HEK293 (cell line): ENCODE measurements around the gene CELSR1.

Experiments
- CTCF ChIA-PET: fragments of 350-600 bp; formaldehyde crosslinking; extraction: SDS; loops from one replicate; lab custom pipeline; 2021; ENCODE audit warnings: antibody characterized with exemption; lab: Yijun Ruan, JAX
- POLR2A ChIA-PET: fragments of 300-600 bp; formaldehyde crosslinking; extraction: SDS; loops from one replicate; lab custom pipeline; 2020; ENCODE audit warnings: antibody characterized with exemption, inconsistent platforms; lab: Yijun Ruan, JAX
- H3K27ac ChIP-seq: fragments of 200-500 bp; sonication (Bioruptor generic); 2 replicates; pipeline ENCODE4 v1.5.1; 2014; ENCODE audit warnings: low read depth, low read length, control low read depth, inconsistent platforms; ENCODE audit errors: extremely low read depth
- H3K36me3 ChIP-seq, 2 experiments: fragments of 200-500 bp in 1 of 2; sonication (Bioruptor generic) in 1 of 2; 1 replicate in 1 of 2; 2 replicates in 1 of 2; pipeline ENCODE4 v1.5.1; 2014 to 2017; ENCODE audit warnings: inconsistent platforms in 2 of 2, low read length in 2 of 2; ENCODE audit not compliant: control insufficient read depth in 2 of 2, insufficient read depth in 1 of 2
- H3K4me1 ChIP-seq: fragments of 200-500 bp; sonication (Bioruptor generic); 2 replicates; pipeline ENCODE4 v1.5.1; 2014; ENCODE audit warnings: mild to moderate bottlenecking, low read length, inconsistent platforms; ENCODE audit not compliant: control insufficient read depth, insufficient read depth
- H3K4me3 ChIP-seq: 2 replicates; pipeline ENCODE4 v1.5.1; 2011; ENCODE audit warnings: low read depth, mild to moderate bottlenecking, control low read depth, low read length, moderate library complexity
- H3K9me3 ChIP-seq: fragments of 200-500 bp; sonication (Bioruptor generic); 2 replicates; pipeline ENCODE4 v1.5.1; 2014; ENCODE audit warnings: low read depth, low read length, inconsistent platforms; ENCODE audit not compliant: control insufficient read depth, insufficient read depth
- EGR2 ChIP-seq: fragments of 450-650 bp; formaldehyde crosslinking; IDR thresholded peaks from 2 replicates; pipeline ENCODE4 v1.5.1; 2016; ENCODE audit warnings: low read depth, missing biosample characterization, missing genetic modification characterization
- IKZF3 ChIP-seq: fragments of 450-650 bp; IDR thresholded peaks from 2 replicates; pipeline ENCODE4 v1.5.0; 2018; ENCODE audit warnings: missing biosample characterization, mild to moderate bottlenecking, missing genetic modification characterization, moderate library complexity
- KLF16 ChIP-seq: fragments of 450-650 bp; formaldehyde crosslinking; IDR thresholded peaks from 2 replicates; pipeline ENCODE4 v1.5.1; 2017; ENCODE audit warnings: missing biosample characterization, missing genetic modification characterization
- KLF9 ChIP-seq: fragments of 450-650 bp; formaldehyde crosslinking; IDR thresholded peaks from 2 replicates; pipeline ENCODE4 v1.5.1; 2016; ENCODE audit warnings: missing biosample characterization, missing genetic modification characterization, low read depth
- SCRT2 ChIP-seq: fragments of 450-650 bp; formaldehyde crosslinking; IDR thresholded peaks from 2 replicates; pipeline ENCODE4 v1.5.1; 2016; ENCODE audit warnings: missing biosample characterization, missing genetic modification characterization
- SETDB1 ChIP-seq: IDR thresholded peaks from one replicate; pipeline ENCODE4 v1.6.1; 2017; ENCODE audit warnings: mild to moderate bottlenecking, low read length, moderate library complexity, mixed read lengths; ENCODE audit not compliant: insufficient read length
- ZFP3 ChIP-seq: fragments of 450-650 bp; formaldehyde crosslinking; IDR thresholded peaks from 2 replicates; pipeline ENCODE4 v1.5.1; 2016; ENCODE audit warnings: low read depth, missing biosample characterization, missing genetic modification characterization
- ZNF292 ChIP-seq: fragments of 450-650 bp; formaldehyde crosslinking; IDR thresholded peaks from 2 replicates; pipeline ENCODE4 v1.5.1; 2016; ENCODE audit warnings: low read depth, missing biosample characterization, missing genetic modification characterization, borderline replicate concordance
- ZNF324 ChIP-seq: fragments of 450-650 bp; formaldehyde crosslinking; IDR thresholded peaks from 2 replicates; pipeline ENCODE4 v1.5.1; 2016; ENCODE audit warnings: missing biosample characterization, missing genetic modification characterization
- ZNF350 ChIP-seq: fragments of 450-650 bp; formaldehyde crosslinking; IDR thresholded peaks from 2 replicates; pipeline ENCODE4 v1.5.0; 2017; ENCODE audit warnings: missing biosample characterization, mild to moderate bottlenecking, missing genetic modification characterization
- ZNF391 ChIP-seq: fragments of 450-650 bp; formaldehyde crosslinking; IDR thresholded peaks from 2 replicates; pipeline ENCODE4 v1.5.1; 2016; ENCODE audit warnings: low read depth, missing biosample characterization, missing genetic modification characterization, borderline replicate concordance
- ZNF394 ChIP-seq: fragments of 450-650 bp; formaldehyde crosslinking; IDR thresholded peaks from 2 replicates; pipeline ENCODE4 v1.5.1; 2016; ENCODE audit warnings: missing biosample characterization, missing genetic modification characterization, mild to moderate bottlenecking, moderate library complexity, borderline replicate concordance
- ZNF426 ChIP-seq: fragments of 450-650 bp; formaldehyde crosslinking; IDR thresholded peaks from 2 replicates; pipeline ENCODE4 v1.5.1; 2017; ENCODE audit warnings: missing biosample characterization, missing genetic modification characterization, mild to moderate bottlenecking, inconsistent platforms, moderate library complexity
- ZNF473 ChIP-seq: fragments of 450-650 bp; formaldehyde crosslinking; IDR thresholded peaks from 2 replicates; pipeline ENCODE4 v1.5.1; 2017; ENCODE audit warnings: missing biosample characterization, missing genetic modification characterization
- ZNF561 ChIP-seq: fragments of 450-650 bp; IDR thresholded peaks from 2 replicates; pipeline ENCODE4 v1.5.1; 2018; ENCODE audit warnings: missing biosample characterization, missing genetic modification characterization, borderline replicate concordance
- ZNF76 ChIP-seq: fragments of 450-650 bp; formaldehyde crosslinking; IDR thresholded peaks from 2 replicates; pipeline ENCODE4; 2016; ENCODE audit warnings: low read depth, missing biosample characterization, missing genetic modification characterization, borderline replicate concordance
- ZNF768 ChIP-seq: fragments of 450-650 bp; formaldehyde crosslinking; IDR thresholded peaks from 2 replicates; pipeline ENCODE4 v1.5.1; 2018; ENCODE audit warnings: missing biosample characterization, mild to moderate bottlenecking, missing genetic modification characterization
- ZNF792 ChIP-seq: fragments of 450-650 bp; formaldehyde crosslinking; IDR thresholded peaks from 2 replicates; pipeline ENCODE4 v1.5.1; 2016; ENCODE audit warnings: missing biosample characterization, missing genetic modification characterization
- TF ChIP-seq, protein P1 (sequence below): fragments of 450-650 bp; formaldehyde crosslinking; conservative IDR thresholded peaks from 2 replicates; pipeline ENCODE4 v1.5.1; 2016; ENCODE audit warnings: low read depth, missing biosample characterization, missing genetic modification characterization
- TF ChIP-seq, protein P2 (sequence below): fragments of 450-650 bp; IDR thresholded peaks from 2 replicates; pipeline ENCODE4 v1.5.1; 2018; ENCODE audit warnings: missing biosample characterization, missing genetic modification characterization
- TF ChIP-seq, protein P3 (sequence below): fragments of 450-650 bp; formaldehyde crosslinking; IDR thresholded peaks from 2 replicates; pipeline ENCODE4 v1.5.1; 2016; ENCODE audit warnings: missing biosample characterization, missing genetic modification characterization
- TF ChIP-seq, protein P4 (sequence below): fragments of 450-650 bp; formaldehyde crosslinking; IDR thresholded peaks from 2 replicates; pipeline ENCODE4 v1.5.1; 2016; ENCODE audit warnings: missing biosample characterization, missing genetic modification characterization
- TF ChIP-seq, protein P5 (sequence below): fragments of 450-650 bp; formaldehyde crosslinking; IDR thresholded peaks from 2 replicates; pipeline ENCODE4 v1.5.1; 2016; ENCODE audit warnings: missing biosample characterization, missing genetic modification characterization, borderline replicate concordance

Gene CELSR1

DNA sequence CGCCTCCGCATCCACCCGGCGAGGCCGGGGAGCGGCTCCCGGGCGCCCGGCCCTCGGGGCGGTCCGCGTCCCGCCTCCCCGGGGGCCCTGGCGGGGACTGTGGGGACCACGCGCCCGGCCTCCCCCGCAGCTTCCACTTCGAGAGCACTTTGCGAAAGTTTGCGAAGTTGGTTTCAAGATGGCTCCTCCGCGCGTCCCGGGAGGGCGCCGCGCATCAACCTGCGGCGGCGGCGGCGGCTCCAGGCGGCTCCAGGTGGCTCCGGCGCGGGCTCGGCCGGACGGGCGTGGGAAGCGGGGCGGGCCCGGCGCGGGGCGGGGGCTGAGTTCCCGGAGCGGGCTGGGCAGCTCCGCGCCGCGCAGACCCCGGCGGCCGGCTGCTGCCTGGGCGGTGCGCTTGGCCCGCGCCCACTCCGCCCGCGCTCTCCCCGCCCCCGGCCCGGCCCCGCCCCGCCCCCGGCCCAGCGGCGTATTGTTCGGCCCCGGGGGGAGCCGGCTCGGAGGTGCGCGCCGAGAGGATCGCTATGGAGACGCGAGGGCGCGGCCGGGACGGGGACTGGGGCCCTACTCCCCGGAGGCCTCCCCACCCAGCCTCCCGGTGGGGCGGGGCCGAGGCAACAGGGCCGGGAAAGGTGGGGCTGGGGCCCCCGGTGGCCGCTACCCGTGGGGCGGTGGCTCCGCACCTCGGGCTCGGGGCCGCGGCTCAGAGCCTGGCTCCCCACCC lies at the start of gene CELSR1 (continued):
- no peak for TF ChIP-seq ZNF792 (tag by site-specific recombination)
- no peak; the same call in 1 of the 2 replicates for TF ChIP-seq KLF16
- no peak for TF ChIP-seq ZNF292 (tag by site-specific recombination)
- TF ChIP-seq ZNF76: peak; percentile 39; the same call in 1 of the 2 replicates
- no peak for TF ChIP-seq ZNF350 (tag by site-specific recombination)
- no peak for TF ChIP-seq ZNF473 (tag by site-specific recombination)
- TF ChIP-seq, protein P1, sequence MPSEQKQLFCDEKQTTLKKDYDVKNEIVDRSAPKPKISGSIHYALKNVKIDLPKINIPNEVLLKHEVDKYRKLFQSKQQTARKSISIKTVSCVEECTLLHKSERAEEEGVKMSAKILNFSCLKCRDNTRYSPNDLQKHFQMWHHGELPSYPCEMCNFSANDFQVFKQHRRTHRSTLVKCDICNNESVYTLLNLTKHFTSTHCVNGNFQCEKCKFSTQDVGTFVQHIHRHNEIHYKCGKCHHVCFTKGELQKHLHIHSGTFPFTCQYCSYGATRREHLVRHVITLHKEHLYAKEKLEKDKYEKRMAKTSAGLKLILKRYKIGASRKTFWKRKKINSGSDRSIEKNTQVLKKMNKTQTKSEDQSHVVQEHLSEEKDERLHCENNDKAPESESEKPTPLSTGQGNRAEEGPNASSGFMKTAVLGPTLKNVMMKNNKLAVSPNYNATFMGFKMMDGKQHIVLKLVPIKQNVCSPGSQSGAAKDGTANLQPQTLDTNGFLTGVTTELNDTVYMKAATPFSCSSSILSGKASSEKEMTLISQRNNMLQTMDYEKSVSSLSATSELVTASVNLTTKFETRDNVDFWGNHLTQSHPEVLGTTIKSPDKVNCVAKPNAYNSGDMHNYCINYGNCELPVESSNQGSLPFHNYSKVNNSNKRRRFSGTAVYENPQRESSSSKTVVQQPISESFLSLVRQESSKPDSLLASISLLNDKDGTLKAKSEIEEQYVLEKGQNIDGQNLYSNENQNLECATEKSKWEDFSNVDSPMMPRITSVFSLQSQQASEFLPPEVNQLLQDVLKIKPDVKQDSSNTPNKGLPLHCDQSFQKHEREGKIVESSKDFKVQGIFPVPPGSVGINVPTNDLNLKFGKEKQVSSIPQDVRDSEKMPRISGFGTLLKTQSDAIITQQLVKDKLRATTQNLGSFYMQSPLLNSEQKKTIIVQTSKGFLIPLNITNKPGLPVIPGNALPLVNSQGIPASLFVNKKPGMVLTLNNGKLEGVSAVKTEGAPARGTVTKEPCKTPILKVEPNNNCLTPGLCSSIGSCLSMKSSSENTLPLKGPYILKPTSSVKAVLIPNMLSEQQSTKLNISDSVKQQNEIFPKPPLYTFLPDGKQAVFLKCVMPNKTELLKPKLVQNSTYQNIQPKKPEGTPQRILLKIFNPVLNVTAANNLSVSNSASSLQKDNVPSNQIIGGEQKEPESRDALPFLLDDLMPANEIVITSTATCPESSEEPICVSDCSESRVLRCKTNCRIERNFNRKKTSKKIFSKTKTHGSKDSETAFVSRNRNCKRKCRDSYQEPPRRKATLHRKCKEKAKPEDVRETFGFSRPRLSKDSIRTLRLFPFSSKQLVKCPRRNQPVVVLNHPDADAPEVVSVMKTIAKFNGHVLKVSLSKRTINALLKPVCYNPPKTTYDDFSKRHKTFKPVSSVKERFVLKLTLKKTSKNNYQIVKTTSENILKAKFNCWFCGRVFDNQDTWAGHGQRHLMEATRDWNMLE (tag by site-specific recombination): no peak
- TF ChIP-seq, protein P2, sequence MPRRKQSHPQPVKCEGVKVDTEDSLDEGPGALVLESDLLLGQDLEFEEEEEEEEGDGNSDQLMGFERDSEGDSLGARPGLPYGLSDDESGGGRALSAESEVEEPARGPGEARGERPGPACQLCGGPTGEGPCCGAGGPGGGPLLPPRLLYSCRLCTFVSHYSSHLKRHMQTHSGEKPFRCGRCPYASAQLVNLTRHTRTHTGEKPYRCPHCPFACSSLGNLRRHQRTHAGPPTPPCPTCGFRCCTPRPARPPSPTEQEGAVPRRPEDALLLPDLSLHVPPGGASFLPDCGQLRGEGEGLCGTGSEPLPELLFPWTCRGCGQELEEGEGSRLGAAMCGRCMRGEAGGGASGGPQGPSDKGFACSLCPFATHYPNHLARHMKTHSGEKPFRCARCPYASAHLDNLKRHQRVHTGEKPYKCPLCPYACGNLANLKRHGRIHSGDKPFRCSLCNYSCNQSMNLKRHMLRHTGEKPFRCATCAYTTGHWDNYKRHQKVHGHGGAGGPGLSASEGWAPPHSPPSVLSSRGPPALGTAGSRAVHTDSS (tag by site-specific recombination): no peak
- no peak for TF ChIP-seq EGR2 (tag by site-specific recombination)
- TF ChIP-seq ZNF391 (tag by site-specific recombination): no peak
- no peak for TF ChIP-seq ZNF324 (tag by site-specific recombination)
- peak; percentile 56 for TF ChIP-seq KLF9
- TF ChIP-seq IKZF3: peak; percentile 25; the same call in 1 of the 2 replicates
- TF ChIP-seq SCRT2 (tag by site-specific recombination): peak; percentile 47; the same call in 1 of the 2 replicates
- TF ChIP-seq, protein P3, sequence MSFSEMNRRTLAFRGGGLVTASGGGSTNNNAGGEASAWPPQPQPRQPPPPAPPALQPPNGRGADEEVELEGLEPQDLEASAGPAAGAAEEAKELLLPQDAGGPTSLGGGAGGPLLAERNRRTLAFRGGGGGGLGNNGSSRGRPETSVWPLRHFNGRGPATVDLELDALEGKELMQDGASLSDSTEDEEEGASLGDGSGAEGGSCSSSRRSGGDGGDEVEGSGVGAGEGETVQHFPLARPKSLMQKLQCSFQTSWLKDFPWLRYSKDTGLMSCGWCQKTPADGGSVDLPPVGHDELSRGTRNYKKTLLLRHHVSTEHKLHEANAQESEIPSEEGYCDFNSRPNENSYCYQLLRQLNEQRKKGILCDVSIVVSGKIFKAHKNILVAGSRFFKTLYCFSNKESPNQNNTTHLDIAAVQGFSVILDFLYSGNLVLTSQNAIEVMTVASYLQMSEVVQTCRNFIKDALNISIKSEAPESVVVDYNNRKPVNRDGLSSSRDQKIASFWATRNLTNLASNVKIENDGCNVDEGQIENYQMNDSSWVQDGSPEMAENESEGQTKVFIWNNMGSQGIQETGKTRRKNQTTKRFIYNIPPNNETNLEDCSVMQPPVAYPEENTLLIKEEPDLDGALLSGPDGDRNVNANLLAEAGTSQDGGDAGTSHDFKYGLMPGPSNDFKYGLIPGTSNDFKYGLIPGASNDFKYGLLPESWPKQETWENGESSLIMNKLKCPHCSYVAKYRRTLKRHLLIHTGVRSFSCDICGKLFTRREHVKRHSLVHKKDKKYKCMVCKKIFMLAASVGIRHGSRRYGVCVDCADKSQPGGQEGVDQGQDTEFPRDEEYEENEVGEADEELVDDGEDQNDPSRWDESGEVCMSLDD (tag by site-specific recombination): no peak
- TF ChIP-seq ZNF394 (tag by site-specific recombination): no peak

DNA sequence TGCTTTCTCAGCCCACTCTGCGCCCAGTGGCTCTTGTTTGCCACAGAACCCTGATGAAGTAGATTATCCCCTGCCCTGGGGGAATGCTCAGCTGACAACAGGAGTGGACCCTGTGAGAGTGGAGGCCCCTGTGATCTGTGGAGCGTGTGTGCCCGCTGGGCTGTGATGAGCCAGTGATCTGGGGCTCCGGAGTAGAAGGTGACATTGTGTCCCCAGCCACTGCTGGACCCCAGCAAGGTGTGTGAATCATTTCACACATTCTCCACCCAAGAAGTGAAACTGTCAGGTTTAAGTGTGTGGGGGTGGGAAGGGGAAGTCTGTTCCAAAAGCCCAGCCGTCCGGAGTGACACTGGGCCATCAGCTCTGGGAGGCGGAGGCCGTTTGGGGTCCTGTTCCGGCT lies 49.6 kb upstream of the CELSR1 start:
- no peaks in the 10 kb centered on the region for H3K36me3 ChIP-seq
- CTCF ChIA-PET: interaction anchor here (1.0 kb wide), 1 partner anchor 211 kb away, joined by 3 read pairs; no protein-coding TSS in a partner anchor
- no peaks in the 10 kb centered on the region for H3K9me3 ChIP-seq
- H3K27ac ChIP-seq: no peak overlapping the region
- H3K4me3 ChIP-seq: no peak overlapping the region
- peaks cover 9% of the 10 kb centered on the region for H3K4me1 ChIP-seq
- POLR2A ChIA-PET: no interaction called here
- TF ChIP-seq ZNF768 (tag by site-specific recombination) (no peak), ZNF561 (tag by site-specific recombination) (no peak), ZFP3 (tag by site-specific recombination) (no peak), SETDB1 (no peak), ZNF426 (tag by site-specific recombination) (no peak)
- TF ChIP-seq, protein P4, sequence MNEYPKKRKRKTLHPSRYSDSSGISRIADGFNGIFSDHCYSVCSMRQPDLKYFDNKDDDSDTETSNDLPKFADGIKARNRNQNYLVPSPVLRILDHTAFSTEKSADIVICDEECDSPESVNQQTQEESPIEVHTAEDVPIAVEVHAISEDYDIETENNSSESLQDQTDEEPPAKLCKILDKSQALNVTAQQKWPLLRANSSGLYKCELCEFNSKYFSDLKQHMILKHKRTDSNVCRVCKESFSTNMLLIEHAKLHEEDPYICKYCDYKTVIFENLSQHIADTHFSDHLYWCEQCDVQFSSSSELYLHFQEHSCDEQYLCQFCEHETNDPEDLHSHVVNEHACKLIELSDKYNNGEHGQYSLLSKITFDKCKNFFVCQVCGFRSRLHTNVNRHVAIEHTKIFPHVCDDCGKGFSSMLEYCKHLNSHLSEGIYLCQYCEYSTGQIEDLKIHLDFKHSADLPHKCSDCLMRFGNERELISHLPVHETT (tag by site-specific recombination): no peak
- TF ChIP-seq, protein P5, sequence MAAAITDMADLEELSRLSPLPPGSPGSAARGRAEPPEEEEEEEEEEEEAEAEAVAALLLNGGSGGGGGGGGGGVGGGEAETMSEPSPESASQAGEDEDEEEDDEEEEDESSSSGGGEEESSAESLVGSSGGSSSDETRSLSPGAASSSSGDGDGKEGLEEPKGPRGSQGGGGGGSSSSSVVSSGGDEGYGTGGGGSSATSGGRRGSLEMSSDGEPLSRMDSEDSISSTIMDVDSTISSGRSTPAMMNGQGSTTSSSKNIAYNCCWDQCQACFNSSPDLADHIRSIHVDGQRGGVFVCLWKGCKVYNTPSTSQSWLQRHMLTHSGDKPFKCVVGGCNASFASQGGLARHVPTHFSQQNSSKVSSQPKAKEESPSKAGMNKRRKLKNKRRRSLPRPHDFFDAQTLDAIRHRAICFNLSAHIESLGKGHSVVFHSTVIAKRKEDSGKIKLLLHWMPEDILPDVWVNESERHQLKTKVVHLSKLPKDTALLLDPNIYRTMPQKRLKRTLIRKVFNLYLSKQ (tag by site-specific recombination): no peak
